OCI-LY7 (cell line): ENCODE measurements around the gene KLHL28.

ENCODE experiments used
- CTCF ChIP-seq: fragments of 200-600 bp; sonication (generic); conservative IDR thresholded peaks from 2 replicates; pipeline ENCODE4 v1.5.1; 2014; ENCODE audit warnings: mild to moderate bottlenecking, antibody characterized with exemption, low read length, moderate library complexity, mixed read lengths
- EZH2phosphoT487 ChIP-seq: fragments of 200-600 bp; sonication (generic); IDR thresholded peaks from 2 replicates; pipeline ENCODE4 v1.6.1; 2018; ENCODE audit warnings: low read depth, borderline replicate concordance, mild to moderate bottlenecking, mixed run types, antibody characterized with exemption, low read length, moderate library complexity, mixed read lengths

GRCh38 chr14:44940944-44941343 lies 20.8 kb downstream of the KLHL28 start:
- TF ChIP-seq CTCF (no peak), EZH2phosphoT487 (no peak)
